HG03039 (cell line): Measurements from ENCODE around the gene SPDYE3.
"Not testable (repeated sequence)": the region's sequence is repeated elsewhere in the genome, so short reads cannot be mapped to it uniquely, and the experiment has no call there.

ENCODE experiments used
- ATAC-seq: cut with Tn5 transposase; IDR thresholded peaks from one replicate; pipeline ENCODE4 v1.9.1; 2021; ENCODE audit warnings: mild to moderate bottlenecking, moderate library complexity; ENCODE audit not compliant: unreplicated experiment

Gene SPDYE3

DNA sequence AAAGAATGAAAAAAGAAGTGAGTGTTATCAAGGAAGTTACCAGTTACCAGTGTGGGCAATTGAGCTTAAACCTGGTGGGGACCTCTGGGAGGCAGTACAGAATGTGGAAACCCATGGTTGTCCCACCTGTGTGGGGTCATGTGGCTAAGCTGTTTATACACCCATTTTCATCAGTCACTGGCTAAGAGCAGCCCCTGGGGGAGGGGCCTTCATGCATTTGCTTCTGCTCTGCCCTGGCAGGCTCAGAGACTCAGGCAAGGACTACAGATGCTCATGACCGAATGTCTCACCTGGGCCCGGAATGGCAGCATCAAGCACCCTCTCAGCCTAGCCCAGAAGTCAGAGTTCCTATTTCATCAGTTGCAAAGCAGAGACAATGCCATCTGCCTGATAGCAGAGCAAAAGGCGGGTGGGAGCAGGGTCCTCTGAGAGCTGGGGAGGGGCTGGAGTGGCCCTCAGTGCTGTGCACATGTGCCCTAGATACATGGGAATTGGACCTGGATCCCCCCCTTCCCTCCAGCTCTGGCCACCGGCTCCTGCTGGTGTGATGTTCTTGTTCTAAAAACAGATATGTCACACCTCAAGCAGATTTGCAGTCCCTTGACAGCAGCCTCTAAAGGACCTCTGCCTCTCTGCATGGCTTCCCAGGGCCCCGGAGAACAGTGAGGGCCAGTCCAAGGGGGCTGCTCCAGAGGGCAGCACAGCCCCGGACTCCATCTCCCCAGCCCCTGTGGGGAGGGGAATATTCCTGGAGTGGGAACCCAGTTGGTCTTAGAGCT, 20.1 kb upstream of the SPDYE3 start:
- not testable (repeated sequence) for ATAC-seq

- not testable (repeated sequence) for ATAC-seq
These were observed 19.2 kb upstream of the SPDYE3 start for GRCh38 chr7:100288258-100288657.

DNA sequence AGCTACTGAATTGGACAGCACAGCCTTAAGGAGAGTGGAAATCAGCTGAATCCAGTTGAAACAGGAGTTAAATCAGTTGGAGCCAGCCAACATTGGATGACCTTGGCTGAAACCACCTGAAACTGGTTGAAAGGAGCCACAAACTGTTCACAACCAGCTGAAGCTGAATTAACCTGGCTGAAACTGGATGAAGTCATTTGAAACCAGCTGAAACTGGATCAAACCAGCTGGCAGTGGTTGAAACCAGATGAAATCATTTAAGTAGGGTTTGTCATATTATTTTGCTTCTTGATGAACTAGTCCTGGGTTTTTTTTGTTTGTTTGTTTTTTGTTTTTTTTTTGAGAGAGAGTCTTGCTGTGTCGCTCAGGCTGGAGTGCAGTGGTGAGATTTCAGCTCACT, 15.3 kb upstream of the SPDYE3 start:
- not testable (repeated sequence) for ATAC-seq

GRCh38 chr7:100295269-100295668, 12.2 kb upstream of the SPDYE3 start:
- ATAC-seq: not testable (repeated sequence)

- ATAC-seq: not testable (repeated sequence)
These were observed 9.5 kb upstream of the SPDYE3 start for GRCh38 chr7:100297852-100298631.

GRCh38 chr7:100298632-100298895, 8.9 kb upstream of the SPDYE3 start:
- ATAC-seq: not testable (repeated sequence)

- not testable (repeated sequence) for ATAC-seq
These were observed 3.0 kb upstream of the SPDYE3 start for GRCh38 chr7:100304526-100304925.

DNA sequence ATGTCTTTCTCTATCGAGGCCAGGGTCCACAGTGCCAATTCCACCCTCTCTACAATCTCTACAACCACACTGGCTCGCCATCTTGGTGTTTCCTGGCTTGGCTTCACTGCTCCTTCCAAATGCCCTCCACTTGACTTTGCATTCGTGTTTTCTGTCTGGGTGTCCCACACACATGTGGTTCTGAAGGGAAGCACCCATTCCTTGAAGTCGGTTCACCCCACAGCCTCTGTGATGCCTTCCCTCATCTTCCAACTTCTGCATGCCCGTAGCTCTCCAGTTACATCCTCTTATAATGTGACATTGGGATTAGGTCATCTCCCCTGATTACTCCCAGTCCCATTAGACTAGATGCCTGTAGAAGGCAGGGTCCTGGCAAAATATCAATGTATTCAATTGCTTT, 10.8 kb downstream of the SPDYE3 start:
- ATAC-seq: not testable (repeated sequence)

DNA sequence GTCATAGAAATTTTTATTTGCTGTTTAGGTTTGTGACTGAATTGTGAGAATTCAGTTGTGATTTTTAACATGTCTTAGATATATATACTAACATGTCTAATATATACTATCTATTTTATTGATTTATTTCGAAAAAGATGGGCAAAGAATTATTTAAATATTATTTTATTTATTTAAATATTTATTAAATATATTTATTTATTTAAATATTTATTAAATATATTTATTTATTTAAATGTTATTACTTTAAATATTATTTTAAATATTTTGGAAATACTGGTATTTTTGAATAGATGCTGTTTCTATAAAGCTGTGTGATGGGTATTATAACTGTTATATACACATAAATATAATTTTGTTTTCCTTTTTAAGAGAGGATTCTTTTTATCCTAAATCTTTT, 14.1 kb downstream of the SPDYE3 start:
- not testable (repeated sequence) for ATAC-seq

DNA sequence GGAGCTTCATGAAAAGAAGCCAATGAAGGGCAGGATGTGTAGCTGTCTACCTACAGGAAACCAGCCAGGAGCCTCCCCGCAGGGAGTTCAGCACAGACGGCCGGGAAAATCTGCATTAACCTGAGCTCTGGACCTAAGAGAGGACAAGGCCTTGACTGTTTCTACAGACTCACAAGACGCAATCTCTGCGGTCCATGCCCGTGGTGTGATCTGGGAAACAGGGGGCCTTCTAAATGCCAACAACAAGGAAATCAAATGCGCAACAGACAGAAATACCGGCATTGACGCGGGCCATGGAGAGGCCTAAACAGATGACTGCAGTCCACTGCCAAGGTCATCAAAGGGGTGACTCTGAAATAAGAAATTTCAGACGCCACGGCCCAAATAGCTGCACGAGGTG, 16.7 kb downstream of the SPDYE3 start:
- ATAC-seq: not testable (repeated sequence)

GRCh38 chr7:100325671-100326070, 18.2 kb downstream of the SPDYE3 start:
- not testable (repeated sequence) for ATAC-seq

- not testable (repeated sequence) for ATAC-seq
These were observed 19.4 kb downstream of the SPDYE3 start for GRCh38 chr7:100326914-100327313.

DNA sequence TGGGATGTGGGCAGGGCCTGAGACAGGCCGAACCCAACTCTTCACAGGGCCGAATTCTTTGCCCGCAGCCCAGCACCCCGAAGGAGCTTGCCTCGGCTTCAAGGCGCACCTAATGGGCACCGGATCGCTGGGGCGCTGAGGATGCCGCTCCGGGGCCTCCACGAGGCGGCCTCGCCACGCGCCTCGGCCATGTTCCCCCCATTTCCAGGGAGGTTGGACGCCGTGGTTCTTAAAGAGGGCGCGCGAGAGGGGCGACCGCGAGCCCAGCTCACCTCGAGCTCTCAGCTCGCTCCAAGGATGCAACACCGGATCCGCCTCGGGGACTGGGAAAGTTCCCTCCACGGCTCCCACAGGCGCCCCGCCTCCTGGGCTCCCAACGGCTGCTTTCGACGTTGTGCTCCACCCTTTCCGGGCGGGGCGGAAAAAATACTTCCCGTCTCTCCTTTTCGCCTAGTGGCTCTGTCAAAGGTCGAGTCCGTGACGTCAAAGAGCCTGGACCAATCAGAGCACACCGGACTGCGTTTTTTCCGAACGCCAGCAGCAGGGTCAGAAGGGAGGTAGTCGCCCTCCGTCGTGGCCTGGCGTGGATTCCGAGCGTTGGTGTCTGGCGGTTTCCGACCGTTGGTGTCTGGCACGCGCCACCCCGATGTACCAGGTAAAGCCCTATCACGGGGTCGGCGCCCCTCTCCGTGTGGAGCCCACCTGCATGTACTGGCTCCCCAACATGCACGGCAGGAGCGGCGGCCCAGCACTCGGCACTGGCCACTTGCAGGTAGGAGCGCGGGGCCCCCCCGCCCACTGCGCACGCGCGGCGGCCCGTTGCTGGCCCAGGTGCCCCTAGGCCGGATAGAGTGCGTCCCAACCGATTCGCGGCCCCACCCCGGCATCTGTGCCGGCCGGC, 28.3 kb downstream of the SPDYE3 start:
- ATAC-seq: peak; percentile 85

- ATAC-seq: not testable (repeated sequence)
These were observed 30.7 kb downstream of the SPDYE3 start for GRCh38 chr7:100338083-100338696.

- not testable (repeated sequence) for ATAC-seq
These were observed 33.8 kb downstream of the SPDYE3 start for GRCh38 chr7:100341286-100341685.

DNA sequence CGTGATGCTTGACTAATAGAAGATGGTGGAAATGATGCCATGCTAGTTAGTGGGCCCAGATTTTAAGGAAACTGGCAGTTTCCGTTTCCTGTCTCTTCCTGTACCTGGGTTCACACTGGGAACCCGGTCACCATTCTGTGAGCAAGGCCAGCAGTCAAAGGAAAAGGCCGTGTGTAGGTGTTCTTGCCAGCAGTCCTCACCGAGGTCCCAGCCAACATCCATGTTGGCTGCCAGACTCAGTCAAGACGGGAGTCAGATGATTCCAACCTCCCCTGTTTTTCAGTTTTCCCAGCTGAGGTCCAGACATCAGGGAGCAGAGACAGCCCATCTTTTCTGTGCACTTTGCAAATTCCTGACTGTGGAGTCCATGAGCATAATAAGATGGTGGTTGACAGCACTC, 35.3 kb downstream of the SPDYE3 start:
- ATAC-seq: no peak

DNA sequence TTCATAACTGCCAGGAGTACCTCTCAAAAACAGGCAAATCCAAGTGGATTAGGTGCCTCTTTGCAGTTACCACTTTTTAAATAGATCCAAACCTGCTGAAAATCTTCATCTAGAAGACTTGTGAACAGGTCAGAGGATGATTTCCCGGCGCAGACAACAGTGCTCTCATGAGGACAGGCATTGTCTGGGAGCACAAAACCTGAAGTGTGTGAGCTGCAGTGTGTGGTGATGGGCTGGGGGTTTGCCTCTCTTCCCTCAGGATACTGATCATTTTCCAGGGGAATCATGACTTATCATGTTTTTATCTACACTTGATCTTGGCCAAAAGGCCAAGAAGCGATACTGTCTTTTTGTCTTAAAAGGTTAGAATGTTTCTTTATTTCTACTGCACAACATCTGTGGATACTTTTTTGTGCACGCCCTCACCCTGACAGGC, 36.6 kb downstream of the SPDYE3 start:
- ATAC-seq: not testable (repeated sequence)

- peak; percentile 44 for ATAC-seq
These were observed 37.2 kb downstream of the SPDYE3 start for GRCh38 chr7:100344560-100345287.

DNA sequence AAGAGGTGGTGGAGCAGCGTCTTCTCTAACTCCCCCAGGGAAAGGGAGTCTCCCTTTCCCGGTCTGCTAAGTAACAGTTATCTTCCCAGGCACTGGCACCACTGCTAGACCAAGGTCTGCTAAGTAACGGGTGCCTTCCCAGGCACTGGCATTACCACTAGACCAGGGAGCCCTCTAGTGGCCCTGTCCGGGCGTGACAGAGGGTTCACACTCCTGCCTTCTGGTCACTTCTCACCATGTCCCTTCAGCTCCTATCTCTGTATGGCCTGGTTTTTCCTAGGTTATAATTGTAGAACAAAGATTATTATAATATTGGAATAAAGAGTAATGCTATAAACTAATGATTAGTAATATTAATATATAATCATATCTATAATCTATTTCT, 37.8 kb downstream of the SPDYE3 start:
- peak; percentile 23 for ATAC-seq

DNA sequence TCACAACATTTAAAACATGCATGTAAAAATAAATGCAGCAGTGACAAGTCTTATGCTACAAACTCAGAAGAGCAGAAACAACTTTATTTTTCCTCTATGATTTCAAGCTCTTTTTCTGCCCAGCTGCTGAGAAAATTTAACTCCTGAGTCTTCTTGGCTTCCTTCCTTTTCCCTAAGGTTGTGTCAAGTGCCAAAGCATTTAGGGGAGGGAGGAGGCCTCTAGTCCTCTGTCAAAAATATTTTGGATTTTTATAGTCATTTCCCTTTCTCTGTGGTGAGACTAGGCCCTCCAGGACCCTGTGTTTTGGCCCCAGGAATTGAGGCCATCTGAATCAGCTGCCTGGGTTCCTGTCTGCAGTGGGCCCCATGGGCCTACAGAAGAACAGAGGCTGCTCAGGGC, 39.4 kb downstream of the SPDYE3 start:
- ATAC-seq: no peak
